GM20000 (cell line): Measurements from ENCODE around the gene CSTF2T.

Experiments used
- DNase-seq: peaks from one replicate; pipeline ENCODE4 v3.0.0; 2012; ENCODE audit warnings: low spot score
- TF ChIP-seq, protein P1 (sequence below): IDR thresholded peaks from 2 replicates; pipeline ENCODE4 v1.5.1; 2012; ENCODE audit warnings: mild to moderate bottlenecking, control low read depth; ENCODE audit errors: extremely low read depth, missing control alignments

The CSTF2T gene

DNA sequence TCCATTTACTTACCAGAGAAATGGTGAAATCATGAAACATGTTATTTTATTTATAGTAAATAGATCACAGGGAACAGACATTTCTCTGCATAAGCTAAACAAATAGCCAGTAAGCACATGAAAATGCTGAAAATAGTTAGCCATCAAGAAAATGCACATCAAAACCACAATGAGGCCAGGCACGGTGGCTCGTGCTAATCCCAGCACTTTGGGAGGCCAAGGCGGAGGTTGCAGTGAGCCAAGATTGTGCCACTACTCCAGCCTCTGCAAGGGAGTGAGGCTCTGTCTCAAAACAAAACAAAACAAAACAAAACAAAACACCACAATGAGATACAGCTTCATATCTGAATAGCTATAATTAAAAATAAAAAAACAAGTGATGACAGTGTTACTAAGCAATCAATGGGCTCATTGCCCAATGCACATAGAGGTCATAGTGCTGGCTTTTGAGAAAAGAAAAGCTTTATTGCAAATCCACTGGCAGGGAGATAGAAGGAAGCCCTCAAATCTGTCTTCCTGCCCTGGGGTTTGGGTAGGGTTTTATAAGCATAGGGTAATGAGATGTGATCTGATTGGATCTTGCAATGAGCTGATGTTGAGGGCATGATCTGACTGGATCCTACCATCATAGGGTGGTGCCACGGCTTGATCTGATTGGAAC is 16.2 kb downstream of the CSTF2T start:
- TF ChIP-seq, protein P1, sequence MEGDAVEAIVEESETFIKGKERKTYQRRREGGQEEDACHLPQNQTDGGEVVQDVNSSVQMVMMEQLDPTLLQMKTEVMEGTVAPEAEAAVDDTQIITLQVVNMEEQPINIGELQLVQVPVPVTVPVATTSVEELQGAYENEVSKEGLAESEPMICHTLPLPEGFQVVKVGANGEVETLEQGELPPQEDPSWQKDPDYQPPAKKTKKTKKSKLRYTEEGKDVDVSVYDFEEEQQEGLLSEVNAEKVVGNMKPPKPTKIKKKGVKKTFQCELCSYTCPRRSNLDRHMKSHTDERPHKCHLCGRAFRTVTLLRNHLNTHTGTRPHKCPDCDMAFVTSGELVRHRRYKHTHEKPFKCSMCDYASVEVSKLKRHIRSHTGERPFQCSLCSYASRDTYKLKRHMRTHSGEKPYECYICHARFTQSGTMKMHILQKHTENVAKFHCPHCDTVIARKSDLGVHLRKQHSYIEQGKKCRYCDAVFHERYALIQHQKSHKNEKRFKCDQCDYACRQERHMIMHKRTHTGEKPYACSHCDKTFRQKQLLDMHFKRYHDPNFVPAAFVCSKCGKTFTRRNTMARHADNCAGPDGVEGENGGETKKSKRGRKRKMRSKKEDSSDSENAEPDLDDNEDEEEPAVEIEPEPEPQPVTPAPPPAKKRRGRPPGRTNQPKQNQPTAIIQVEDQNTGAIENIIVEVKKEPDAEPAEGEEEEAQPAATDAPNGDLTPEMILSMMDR = no peak
- no peak for DNase-seq

DNA sequence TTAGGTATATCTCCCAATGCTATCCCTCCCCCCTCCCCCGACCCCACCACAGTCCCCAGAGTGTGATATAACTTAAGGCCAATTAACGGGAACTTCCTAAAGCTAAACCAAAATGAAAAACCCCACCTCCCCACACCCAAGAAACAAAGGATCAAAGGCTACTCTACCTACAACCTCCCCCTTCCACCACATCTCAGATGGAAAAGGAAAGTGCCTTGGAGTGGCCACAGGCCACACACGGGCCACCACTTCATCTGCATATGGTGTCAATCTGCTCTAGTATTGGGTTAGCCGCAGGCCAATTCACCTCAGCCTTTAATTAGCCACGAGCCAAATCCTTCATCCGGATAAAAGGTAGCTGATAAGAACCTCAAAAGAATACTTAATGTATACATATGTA is 19.6 kb downstream of the CSTF2T start:
- DNase-seq = no peak

DNA sequence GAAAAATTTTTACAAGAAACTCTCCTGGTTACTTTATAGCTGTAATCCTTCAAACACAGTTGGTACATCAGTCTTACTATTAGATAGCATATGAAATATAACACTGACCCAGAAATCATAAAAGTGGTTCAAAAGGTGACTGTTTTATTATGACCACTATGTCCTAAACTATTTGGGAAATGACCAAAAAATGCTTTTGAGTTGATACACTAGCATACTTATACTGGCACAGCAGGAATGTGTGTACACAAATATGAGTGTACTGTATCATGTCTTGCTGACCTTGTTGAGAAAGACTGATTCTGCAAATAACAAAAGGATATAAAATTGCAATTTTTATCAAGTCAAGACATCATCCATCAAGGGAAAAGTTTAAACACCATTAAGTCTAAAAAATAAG is 24.3 kb downstream of the CSTF2T start:
- no peak for DNase-seq
- TF ChIP-seq, protein P1 = no peak

More for the DNA sequence above, 19.6 kb downstream of the CSTF2T start:
- TF ChIP-seq, protein P1 = no peak

DNA sequence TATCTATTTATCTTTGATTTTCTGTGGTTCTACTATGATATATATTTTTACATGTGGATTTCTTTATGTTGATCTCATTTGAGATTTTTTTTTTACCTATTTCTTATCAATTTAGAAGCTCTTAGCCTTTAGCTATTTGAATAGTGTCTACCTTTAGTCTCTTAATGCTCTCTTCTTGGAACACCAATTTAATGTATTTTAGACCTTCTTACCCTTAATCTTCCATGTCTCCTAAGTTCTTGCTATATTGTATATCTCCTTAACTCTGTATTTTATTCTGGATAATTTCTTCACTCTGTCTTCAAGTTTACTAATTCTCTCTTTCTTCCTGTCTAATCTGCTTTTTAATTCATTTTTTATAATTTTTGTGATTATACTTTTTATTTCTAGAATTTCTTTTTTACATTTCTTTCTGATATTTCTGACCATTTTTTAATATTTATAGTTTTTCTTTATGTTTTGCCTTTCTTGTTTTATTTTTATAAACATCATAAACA is 27.3 kb downstream of the CSTF2T start:
- TF ChIP-seq, protein P1 = no peak
- no peak for DNase-seq

DNA sequence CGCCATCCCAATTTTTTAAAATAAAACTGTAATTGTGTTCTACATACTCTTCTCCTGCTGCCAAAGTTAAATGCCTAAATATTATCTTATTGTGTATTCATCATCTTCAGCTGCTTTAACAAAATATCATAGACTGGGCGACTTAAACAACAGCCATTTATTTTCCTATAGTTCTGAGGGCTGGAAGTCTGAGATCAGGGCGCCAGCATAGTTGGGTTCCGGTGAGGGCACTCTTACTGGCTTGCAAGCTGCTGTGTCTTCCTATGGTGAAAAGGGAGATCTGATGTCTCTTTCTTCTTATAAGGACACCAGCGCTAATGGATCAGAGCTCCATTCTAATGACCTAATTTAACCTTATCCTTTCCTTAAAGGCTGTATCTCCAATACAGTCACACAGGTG is 30.4 kb downstream of the CSTF2T start:
- DNase-seq = no peak
- TF ChIP-seq, protein P1 = no peak

DNA sequence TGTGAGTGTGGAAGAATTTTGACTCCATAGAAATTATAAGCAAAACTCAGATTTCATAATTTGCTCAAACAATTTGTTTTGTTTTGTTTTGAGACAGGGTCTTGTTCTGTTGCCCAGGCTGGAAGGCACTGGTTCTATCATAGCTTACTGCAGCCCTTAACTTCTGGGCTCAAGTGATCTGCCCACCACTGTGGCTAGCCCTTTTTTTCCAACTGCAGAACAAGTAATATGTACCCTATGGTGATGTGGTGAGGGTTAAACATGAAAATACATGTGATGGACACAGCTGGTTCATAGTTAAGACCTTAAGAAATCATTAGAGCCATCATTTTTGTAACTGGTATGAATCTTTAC is 31.1 kb downstream of the CSTF2T start:
- TF ChIP-seq, protein P1 = no peak
- no peak for DNase-seq

DNA sequence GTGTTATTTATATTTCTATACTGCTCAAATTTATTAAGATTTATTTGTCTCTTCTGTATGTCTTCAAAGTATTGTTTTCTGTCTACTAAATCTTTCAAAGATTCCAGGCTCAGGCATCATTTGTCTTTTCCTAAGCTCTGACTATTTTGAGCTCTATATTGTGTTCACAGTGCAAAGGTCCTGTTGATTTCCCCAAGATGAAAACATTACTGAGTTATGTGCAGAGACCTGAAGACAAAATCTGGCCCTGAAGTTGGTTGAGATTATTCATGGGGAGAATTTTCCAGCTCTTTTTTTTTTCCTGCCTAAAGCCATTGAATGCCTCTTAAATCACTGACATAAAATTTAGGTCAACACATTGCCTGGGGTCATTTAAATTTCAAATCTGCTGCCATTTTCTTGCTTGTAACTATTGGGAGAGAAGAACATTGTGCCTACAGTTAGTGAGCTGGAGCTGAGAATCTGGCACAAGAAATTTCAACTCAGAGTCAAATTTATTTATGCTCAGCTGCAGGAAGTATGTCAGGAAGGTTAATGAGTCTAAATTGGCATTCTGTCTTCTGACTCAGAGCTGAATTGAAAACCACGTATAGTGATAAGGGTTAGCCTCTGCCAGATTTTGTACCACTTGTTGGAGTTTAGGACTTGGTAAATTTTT is 31.6 kb downstream of the CSTF2T start:
- no peak for DNase-seq
- TF ChIP-seq, protein P1 = no peak
